GM21723 (cell line): Measurements from ENCODE around the gene TMEM273.

Experiments
- ATAC-seq: cut with Tn5 transposase; IDR thresholded peaks from one replicate; pipeline ENCODE4 v1.9.1; 2021; ENCODE audit warnings: mild to moderate bottlenecking, moderate library complexity; ENCODE audit not compliant: unreplicated experiment

TMEM273 gene

GRCh38 chr10:49166484-49167400 lies 21.4 kb downstream of the TMEM273 start:
- ATAC-seq, result no peak

GRCh38 chr10:49165821-49166483 lies 22.2 kb downstream of the TMEM273 start:
- no peak for ATAC-seq

GRCh38 chr10:49165259-49165658 lies 22.9 kb downstream of the TMEM273 start:
- no peak for ATAC-seq

GRCh38 chr10:49164559-49165188 lies 23.5 kb downstream of the TMEM273 start:
- no peak for ATAC-seq

- no peak for ATAC-seq
These were observed 24.4 kb downstream of the TMEM273 start for GRCh38 chr10:49163741-49164140.

GRCh38 chr10:49162761-49163310 lies 25.4 kb downstream of the TMEM273 start:
- no peak for ATAC-seq

GRCh38 chr10:49162063-49162462 lies 26.1 kb downstream of the TMEM273 start:
- ATAC-seq, result no peak

GRCh38 chr10:49161411-49161997 lies 26.7 kb downstream of the TMEM273 start:
- ATAC-seq, result no peak

- no peak for ATAC-seq
These were observed 27.4 kb downstream of the TMEM273 start for GRCh38 chr10:49160814-49161213.

- ATAC-seq, result no peak
These were observed 28.1 kb downstream of the TMEM273 start for GRCh38 chr10:49160110-49160509.

GRCh38 chr10:49158915-49159314 lies 29.3 kb downstream of the TMEM273 start:
- ATAC-seq, result no peak

GRCh38 chr10:49158404-49158803 lies 29.8 kb downstream of the TMEM273 start:
- ATAC-seq, result no peak

GRCh38 chr10:49157229-49157628 lies 31.0 kb downstream of the TMEM273 start:
- no peak for ATAC-seq

GRCh38 chr10:49154641-49155040 lies 33.5 kb downstream of the TMEM273 start:
- no peak for ATAC-seq

- no peak for ATAC-seq
These were observed 34.2 kb downstream of the TMEM273 start for GRCh38 chr10:49153971-49154370.

GRCh38 chr10:49153115-49153514 lies 35.1 kb downstream of the TMEM273 start:
- no peak for ATAC-seq

GRCh38 chr10:49152663-49153062 lies 35.5 kb downstream of the TMEM273 start:
- no peak for ATAC-seq

- no peak for ATAC-seq
These were observed 36.2 kb downstream of the TMEM273 start for GRCh38 chr10:49152037-49152436.

GRCh38 chr10:49151481-49151880 lies 36.7 kb downstream of the TMEM273 start:
- no peak for ATAC-seq

- ATAC-seq, result no peak
These were observed 37.2 kb downstream of the TMEM273 start for GRCh38 chr10:49151025-49151445.

- no peak for ATAC-seq
These were observed 37.8 kb downstream of the TMEM273 start for GRCh38 chr10:49150426-49150825.
